Muscle of leg (tissue), 11 donors: ENCODE data around the gene SDK2. TPM values are rescaled to one million over a fixed set of nuclear protein-coding genes. Genes with fewer than 3 reads are reported as not detected.

ENCODE experiments used
- DNase-seq: peaks from one replicate; pipeline ENCODE4 v3.0.0; 2013
- H3K27ac ChIP-seq: one replicate; pipeline ENCODE4 v1.5.1; 2013; ENCODE audit warnings: mild to moderate bottlenecking, low read length, control low read depth
- H3K27me3 ChIP-seq: one replicate; pipeline ENCODE4 v1.6.1; 2013; ENCODE audit warnings: low read length; ENCODE audit not compliant: control insufficient read depth, insufficient read depth
- H3K36me3 ChIP-seq: one replicate; pipeline ENCODE4 v1.6.1; 2013; ENCODE audit warnings: low read length; ENCODE audit not compliant: control insufficient read depth, insufficient read depth
- H3K4me1 ChIP-seq: one replicate; pipeline ENCODE4 v1.6.1; 2013; ENCODE audit warnings: low read length; ENCODE audit not compliant: control insufficient read depth, insufficient read depth
- H3K4me3 ChIP-seq: one replicate; pipeline ENCODE4 v1.5.1; 2013; ENCODE audit warnings: low read length, control low read depth
- H3K9me3 ChIP-seq: replicated peaks from 2 replicates; pipeline ENCODE4 v1.6.1; 2013; ENCODE audit warnings: low read depth, low read length; ENCODE audit not compliant: control insufficient read depth
- WGBS: methylation state at CpG from one replicate; pipeline ENCODE4 v1.1.5; 2013; ENCODE audit warnings: missing lambda C conversion rate; ENCODE audit not compliant: insufficient coverage; 5-methylcytosine and 5-hydroxymethylcytosine counted together
- polyA plus RNA-seq, 8 donors: library from polyadenylated mRNA; unstranded; fragments of 120-200 nt; gene quantifications; one replicate each; pipeline versions ENCODE4 v1.2.1 to v1.2.3, GENCODE V29; 2013; ENCODE audit warnings: inconsistent platforms in 1 of 8, low replicate concordance in 1 of 8; ENCODE audit not compliant: insufficient read length in 8 of 8, insufficient read depth in 1 of 8
- total RNA-seq: library from RNA; stranded (reverse); fragments of 120-200 nt; gene quantifications from one replicate; pipeline ENCODE4 v1.2.4, GENCODE V29; 2013

The SDK2 gene
- total and polyA plus RNA-seq, 9 donors: 18.2 to 40.6 (median 25.8) TPM

DNA sequence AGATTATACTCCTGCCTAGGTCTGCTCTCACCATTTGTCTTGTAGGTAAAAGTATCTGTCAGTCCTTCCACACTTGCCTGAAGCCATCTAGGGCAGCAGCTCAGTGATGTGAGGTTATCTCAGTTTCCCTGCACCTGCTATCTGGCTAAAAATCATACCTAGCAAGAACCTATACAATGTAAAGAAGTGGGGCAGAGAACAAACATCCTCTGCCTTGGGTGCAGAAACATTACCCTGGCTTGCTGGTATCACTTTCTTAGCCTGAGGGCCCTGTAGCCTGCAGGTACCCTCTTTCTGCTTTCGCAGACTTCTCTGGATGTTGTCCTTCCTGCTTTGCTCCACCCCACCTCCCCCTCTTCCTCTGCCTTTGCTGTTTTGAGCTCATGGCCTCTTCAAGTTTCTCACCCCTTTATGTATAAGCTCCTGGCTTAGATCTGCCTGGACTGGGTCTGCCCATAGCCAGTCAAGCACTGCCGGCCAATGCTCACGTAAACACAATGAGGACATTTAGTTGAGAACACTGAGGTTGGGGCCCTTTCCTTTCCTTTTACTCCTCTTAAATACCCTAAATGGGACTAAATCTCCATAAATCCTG is 8.7 kb upstream of the SDK2 start:
- H3K27me3 ChIP-seq: peaks cover 21% of the 10 kb centered on the region
- DNase-seq: no peak

DNA sequence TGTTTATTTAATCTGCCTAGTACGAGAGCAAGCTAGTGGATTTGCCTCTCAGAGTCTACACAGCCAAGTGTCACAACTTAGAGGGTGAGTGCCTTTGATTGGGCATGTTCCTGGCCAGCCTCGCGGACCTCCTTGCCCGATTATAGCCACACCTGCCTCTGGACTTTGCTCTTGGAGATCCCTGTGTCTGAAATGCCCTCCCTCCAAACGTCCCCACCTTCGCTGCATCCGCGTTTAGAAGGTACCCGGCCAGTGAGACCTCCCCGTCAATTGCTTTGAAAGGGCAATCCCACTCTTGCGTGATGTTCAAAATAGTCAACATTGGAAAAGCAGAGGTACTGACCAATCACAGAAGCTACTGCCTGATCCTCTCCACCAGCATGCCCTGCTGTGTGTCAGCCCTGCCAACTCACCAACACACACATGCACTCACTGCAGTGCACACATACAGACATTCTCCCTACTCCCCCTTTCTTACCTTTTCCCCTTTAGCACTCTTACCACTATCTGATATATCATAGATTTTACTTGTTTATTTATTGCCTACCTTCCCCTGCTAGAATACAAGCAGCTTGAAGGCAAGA is 6.5 kb upstream of the SDK2 start:
- Histone ChIP-seq H3K4me3 (no peak overlapping the region), H3K9me3 (peaks cover 6% of the 10 kb centered on the region), H3K27ac (no peak overlapping the region), H3K27me3 (peaks cover 30% of the 10 kb centered on the region), H3K4me1 (peaks cover 7% of the 10 kb centered on the region), H3K36me3 (no peaks in the 10 kb centered on the region)
- 85% methylated on average over 10 of the region's 11 CpGs for WGBS
- no peak for DNase-seq

More for the DNA sequence above, 8.7 kb upstream of the SDK2 start:
- WGBS: 85% methylated on average over 1 of the region's 3 CpGs
- Histone ChIP-seq H3K4me3 (no peak overlapping the region), H3K4me1 (peaks cover 3% of the 10 kb centered on the region), H3K9me3 (peaks cover 6% of the 10 kb centered on the region), H3K36me3 (no peaks in the 10 kb centered on the region), H3K27ac (no peak overlapping the region)

DNA sequence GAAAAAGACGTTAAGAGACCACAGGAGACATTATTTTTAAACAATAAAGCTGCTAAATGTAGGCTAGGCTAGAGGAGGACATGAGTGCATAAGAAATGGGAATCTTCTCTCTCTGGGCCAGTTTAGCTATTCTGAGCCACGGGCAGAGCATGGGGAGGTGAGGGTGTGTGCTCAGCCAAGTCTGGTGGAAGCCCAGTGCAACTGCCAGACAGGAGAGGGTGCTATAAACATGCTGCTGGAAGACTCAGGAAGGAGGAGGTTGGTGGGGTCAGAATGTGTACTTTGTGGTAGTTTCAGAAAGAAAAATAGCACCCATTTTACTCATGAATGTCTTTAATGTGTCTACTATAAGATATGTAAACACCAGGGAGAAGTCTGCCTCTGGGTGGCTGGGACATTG is 5.9 kb upstream of the SDK2 start:
- no peak overlapping the region for H3K4me3 ChIP-seq
- 0% methylated on average over 1 of the region's 2 CpGs for WGBS
- no peaks in the 10 kb centered on the region for H3K36me3 ChIP-seq
- H3K27ac ChIP-seq: no peak overlapping the region
- peaks cover 6% of the 10 kb centered on the region for H3K9me3 ChIP-seq
- peaks cover 12% of the 10 kb centered on the region for H3K4me1 ChIP-seq
- no peak for DNase-seq
- H3K27me3 ChIP-seq: peaks cover 32% of the 10 kb centered on the region

DNA sequence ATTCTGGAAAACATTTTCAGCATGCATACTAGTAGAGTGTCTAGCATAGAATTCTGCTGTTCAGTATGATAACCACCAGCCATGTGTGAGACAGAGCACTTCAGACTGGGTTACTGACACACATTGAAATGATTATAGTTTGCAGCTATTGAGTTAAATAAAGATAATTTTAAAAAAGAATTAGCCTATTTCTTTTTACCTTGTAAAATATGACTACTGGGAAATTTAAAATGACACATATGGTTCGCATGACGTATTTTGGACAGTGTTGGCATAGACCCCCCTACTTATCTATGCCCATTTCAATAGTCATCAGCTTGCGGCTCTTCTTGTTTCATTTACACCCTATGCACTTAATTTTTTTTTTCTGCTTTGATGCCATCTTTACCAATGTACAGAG is 4.7 kb upstream of the SDK2 start:
- peaks cover 32% of the 10 kb centered on the region for H3K27me3 ChIP-seq

DNA sequence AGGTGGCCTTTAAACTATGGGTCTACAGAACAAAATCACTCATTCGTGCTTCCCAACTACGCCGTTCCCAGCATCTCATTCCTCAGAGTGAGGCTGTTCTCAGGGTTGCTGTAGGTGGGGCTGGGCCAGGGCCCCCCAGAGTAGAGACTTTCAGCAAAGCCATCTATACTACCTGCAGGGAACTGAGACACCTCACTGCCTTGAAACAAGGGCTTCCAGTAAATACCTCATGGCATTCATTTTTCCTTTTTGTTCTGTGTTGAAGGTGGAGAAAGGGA is 4.2 kb upstream of the SDK2 start:
- DNase-seq: no peak
- Histone ChIP-seq H3K36me3 (no peaks in the 10 kb centered on the region), H3K27me3 (peaks cover 34% of the 10 kb centered on the region), H3K4me3 (no peak overlapping the region), H3K4me1 (peaks cover 17% of the 10 kb centered on the region), H3K9me3 (peaks cover 4% of the 10 kb centered on the region), H3K27ac (no peak overlapping the region)
- WGBS: no CpG with 5 or more reads among the region's 3 CpGs

More for the DNA sequence above, 4.7 kb upstream of the SDK2 start:
- 100% methylated on average over 1 of the region's 3 CpGs for WGBS
- Histone ChIP-seq H3K36me3 (no peaks in the 10 kb centered on the region), H3K4me1 (peaks cover 14% of the 10 kb centered on the region), H3K27ac (no peak overlapping the region), H3K9me3 (peaks cover 6% of the 10 kb centered on the region), H3K4me3 (no peak overlapping the region)
- no peak for DNase-seq

DNA sequence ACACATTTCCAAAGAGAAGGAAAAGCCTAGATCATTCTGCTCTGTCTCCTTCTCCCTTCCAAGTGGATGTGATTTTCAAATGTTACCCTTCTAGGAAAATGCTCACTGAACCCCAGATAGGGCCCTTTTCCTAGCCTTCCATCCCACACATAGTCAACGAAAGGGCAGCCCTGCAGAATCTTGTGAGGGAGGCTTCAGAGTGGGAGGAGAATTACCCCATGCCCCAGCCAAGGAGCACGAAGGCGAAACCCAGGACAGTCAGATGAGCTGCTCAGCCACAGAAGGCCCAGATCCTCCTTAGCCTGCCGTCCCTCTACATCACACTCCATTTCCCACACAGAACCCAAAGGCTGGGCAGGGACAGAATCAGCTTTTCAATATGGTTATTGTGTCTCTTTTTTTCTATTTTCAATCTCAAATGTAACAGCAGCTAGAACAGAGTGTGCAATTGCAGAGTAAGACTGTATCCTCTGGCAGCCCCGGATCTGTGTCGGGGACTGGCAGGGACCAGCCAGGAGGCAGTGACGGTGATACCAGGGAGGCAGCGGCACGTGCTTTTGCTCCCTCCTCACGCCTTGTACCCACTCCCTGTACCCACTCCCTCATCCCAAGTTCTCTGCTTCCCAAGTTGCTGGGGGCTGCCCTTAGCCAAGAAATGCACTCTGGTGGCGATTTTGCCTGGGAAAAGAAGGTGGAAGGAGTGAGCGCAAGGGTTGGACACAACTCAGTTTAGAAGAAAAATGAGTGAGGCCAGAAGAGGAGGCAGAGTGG is 3.7 kb upstream of the SDK2 start:
- Histone ChIP-seq H3K4me3 (no peak overlapping the region), H3K36me3 (no peaks in the 10 kb centered on the region), H3K27ac (no peak overlapping the region), H3K4me1 (peaks cover 19% of the 10 kb centered on the region), H3K9me3 (no peaks in the 10 kb centered on the region), H3K27me3 (peaks cover 33% of the 10 kb centered on the region)
- WGBS: 100% methylated on average over 5 of the region's 12 CpGs
- DNase-seq: no peak

DNA sequence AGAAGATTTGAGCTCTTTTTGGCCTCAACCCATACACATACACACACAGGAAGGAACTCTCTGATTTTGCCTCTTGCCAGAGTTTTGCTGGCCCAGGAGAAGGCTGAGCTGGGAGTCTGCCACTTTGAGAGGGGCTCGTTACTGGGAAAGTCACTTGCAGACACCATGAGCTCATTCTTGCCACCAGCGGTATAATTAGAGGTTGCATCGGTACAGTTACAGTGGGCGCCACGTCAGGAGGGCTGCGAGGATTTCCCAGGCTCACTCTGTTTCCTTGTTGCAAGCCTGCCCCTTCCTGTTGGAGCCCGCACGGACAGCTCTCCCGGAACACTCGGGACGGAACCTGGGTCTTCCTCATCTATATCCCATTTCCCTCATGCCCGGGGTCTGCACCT is 3.1 kb upstream of the SDK2 start:
- peaks cover 37% of the 10 kb centered on the region for H3K27me3 ChIP-seq
- peaks cover 23% of the 10 kb centered on the region for H3K4me1 ChIP-seq
- no peak for DNase-seq
- H3K4me3 ChIP-seq: no peak overlapping the region
- no peak overlapping the region for H3K27ac ChIP-seq
- no peaks in the 10 kb centered on the region for H3K36me3 ChIP-seq
- 59% methylated on average over 6 of the region's 12 CpGs for WGBS
- no peaks in the 10 kb centered on the region for H3K9me3 ChIP-seq

DNA sequence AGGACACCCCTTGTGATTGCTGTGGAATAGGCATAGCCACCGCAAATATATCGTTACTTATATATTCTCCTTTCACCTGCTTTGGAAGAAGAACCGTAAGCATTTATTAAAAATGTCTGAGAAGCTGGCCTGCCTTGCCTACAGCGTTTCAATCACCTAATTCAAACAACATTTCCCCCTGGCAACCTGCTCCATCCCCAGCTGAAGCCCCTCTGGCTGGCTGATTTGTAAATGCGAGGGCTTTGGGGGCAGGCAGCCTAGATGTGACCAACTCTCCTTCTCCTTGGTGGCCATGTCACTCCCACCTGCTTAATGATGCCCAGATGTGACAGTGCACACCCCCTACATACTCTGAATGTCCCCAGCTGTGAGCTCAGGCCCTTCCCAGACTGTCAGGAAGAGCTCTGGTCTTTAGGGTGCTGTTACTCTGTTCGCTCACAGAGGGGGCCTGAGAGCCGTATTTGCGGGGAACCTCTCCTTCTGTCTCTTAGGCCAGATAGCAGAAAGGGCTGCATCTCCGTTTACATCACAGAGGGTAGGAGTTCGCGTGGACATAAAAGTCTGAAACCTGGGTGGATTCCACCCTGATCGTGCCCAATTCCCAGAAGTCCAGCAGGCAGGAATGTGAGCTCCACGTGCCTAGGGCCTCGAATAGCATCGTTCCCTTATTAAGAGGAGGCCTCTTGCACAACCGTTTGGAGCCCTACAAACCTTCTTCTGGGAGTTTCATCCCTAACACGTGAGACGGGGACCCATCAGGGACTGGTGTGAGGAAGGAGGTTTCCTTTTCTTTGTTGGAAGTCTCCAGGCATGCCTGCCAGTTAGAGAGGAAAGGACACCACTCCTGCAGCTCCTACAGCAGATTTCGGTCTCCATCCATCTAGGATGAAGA is 2.4 kb upstream of the SDK2 start:
- peaks cover 41% of the 10 kb centered on the region for H3K27me3 ChIP-seq
- no peaks in the 10 kb centered on the region for H3K9me3 ChIP-seq
- peaks cover 29% of the 10 kb centered on the region for H3K4me1 ChIP-seq
- H3K4me3 ChIP-seq: no peak overlapping the region
- 27% methylated on average over 9 of the region's 19 CpGs for WGBS
- DNase-seq: peak; percentile 60
- no peak overlapping the region for H3K27ac ChIP-seq
- no peaks in the 10 kb centered on the region for H3K36me3 ChIP-seq

DNA sequence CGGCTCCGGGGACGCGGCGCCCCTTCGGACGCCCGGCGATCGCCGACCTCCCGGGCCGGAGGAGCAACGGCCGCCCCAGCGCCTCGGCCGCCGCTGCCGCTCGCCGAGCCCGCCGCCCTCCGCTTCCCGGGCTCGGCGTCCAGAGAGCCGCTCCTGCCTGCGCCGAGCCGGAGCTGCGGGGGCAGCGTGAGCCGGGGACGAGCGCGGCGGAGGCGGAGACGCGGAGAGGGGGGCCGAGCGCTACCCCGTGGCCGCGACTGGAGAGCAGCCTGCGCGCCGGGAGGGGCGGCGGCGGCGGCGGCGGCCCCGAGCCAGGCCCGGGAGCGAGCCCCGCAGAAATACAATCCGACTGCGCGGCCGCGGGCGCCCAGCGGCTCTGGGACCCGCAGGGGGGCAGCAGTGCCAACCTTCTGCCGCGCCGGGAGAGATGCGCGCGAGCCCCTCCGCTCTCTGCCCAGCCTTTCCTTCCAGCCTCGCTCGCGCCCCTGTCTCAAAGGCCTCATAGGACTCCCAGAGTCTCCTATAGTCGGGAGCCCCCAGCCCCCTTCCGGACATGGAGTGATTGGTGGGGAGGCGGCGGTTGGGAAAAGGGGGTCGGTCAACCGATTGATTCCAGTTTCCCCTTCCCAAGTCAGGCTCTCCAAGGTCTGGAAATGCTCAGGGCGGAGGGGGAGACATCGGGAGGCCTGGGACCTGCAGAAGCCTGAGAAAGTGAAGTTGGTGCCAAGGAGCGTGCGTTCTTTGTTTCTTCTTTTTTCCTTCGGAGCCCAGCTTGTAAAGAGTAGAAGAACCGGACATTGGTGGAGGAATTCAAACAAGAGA is 1.0 kb upstream of the SDK2 start:
- peak; percentile 88 for DNase-seq
- no peak overlapping the region for H3K27ac ChIP-seq
- no peaks in the 10 kb centered on the region for H3K36me3 ChIP-seq
- H3K4me1 ChIP-seq: peaks cover 43% of the 10 kb centered on the region
- peak overlapping the region; percentile 27 for H3K4me3 ChIP-seq
- 1% methylated on average over 82 of the region's 90 CpGs for WGBS
- H3K9me3 ChIP-seq: no peaks in the 10 kb centered on the region
- peaks cover 47% of the 10 kb centered on the region for H3K27me3 ChIP-seq
